T-helper 22 cell (primary cell): ENCODE data around the gene TAF4.
"Not testable (repeated sequence)": the region's sequence is repeated elsewhere in the genome, so short reads cannot be mapped to it uniquely, and the experiment has no call there.

Source experiments
- DNase-seq: peaks from one replicate; pipeline ENCODE4 v3.0.0-alpha.2; 2020; ENCODE audit warnings: low read depth

TAF4 gene

DNA sequence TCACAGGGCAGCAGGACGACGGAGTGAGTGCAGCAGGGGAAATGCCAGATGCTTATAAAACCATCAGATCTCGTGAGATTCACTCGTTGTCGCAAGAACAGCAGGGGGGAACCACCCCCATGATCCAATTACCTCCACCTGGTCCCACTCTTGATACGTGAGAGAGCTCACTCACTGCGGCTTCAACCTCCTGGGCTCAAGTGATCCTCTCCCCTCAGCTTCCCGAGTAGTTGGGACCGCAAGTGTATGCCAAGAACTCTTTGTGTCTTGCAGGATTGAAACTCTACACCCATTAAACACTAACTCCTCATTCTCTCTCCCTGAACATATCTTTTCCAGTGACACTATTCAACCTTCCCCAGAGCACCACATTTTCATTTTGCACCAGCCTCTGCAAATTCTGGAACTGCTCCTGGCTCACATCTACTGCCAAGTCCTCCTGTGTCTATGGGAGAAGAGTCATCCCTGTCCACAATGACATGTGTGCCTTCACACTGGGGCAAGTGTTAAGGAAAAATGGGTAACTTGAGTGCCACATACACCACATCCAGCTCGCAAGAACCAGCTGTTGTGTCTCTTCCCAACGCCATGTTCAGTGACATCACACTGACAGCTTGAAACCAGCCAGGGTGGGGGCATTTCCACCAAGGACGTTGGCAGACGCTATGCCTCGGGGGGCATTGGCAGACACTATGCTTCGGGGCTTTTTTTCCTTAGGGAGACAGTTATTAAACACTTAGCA is 14.7 kb upstream of the TAF4 start:
- DNase-seq: no peak

DNA sequence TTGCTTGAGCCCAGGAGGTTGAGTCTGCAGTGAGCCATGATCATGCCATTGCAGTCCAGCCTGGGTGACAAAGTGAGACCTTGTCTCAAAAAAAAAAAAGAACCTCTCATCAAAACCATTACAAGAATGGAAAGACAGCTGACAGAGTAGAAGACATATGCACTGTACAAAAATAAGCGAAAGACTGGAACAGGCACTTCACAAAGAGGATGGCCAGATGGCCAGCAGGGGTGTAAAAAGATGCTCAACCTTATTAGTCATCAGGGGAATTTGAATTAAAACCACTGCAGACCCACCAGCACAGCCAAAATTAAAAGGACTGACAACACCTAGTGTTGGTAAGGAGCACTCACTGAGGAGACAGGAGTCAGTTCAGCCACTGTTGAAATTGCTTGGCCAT is 13.5 kb upstream of the TAF4 start:
- DNase-seq: no peak

DNA sequence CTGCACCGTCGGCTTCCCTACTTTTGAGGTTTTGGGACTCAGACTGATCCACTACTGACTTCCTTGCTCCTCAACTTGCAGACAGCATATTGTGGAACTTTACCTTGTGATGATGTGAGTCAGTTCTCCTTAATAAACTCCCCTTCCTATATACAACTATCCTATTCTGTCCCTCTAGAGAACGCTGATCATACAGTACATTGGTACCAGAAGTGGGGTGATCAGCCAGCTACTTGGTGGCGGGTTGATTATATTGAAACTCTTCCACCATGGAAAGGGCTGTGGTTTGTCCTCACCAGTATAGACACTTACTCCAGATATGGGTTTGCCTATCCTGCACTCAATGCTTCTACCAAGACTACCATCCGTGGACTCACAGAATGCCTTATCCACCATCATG is 7.6 kb upstream of the TAF4 start:
- DNase-seq: no peak

DNA sequence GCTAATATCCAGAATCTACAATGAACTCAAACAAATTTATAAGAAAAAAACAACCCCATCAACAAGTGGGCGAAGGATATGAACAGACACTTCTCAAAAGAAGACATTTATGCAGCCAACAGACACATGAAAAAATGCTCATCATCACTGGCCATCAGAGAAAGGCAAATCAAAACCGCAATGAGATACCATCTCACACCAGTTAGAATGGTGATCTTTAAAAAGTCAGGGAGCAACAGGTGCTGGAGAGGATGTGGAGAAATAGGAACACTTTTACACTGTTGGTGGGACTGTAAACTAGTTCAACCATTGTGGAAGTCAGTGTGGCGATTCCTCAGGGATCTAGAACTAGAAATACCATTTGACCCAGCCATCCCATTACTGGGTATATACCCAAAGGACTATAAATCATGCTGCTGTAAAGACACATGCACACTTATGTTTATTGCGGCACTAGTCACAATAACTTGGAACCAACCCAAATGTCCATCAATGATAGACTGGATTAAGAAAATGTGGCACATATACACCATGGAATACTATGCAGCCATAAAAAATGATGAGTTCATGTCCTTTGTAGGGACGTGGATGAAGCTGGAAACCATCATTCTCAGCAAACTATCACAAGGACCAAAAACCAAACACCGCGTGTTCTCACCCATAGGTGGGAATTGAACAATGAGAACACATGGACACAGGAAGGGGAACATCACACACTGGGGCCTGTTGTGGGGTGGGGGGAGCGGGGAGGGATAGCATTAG is 6.2 kb upstream of the TAF4 start:
- not testable (repeated sequence) for DNase-seq

DNA sequence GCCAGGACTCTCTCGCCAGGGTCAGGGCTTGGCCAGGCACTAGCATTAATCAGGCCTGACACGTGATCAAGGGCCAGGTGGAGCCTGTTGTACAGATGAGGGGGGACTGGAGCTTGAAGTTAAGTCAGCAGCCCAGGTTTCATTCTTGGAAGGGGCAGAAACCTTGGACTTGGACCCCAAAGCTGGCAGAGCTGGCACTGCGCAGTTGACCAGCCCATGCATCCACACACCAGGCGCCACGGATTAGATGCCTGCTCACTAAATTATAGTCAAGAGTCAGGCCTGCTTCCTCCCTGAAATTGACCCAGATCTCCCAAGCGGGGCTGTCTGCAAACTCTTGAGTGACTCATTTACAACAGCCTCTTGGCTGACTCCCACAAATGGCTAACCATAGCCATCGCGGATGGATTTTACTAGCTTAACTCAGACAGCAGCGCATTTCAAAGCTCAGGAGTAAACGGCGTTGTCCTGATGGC is 4.1 kb upstream of the TAF4 start:
- no peak for DNase-seq

DNA sequence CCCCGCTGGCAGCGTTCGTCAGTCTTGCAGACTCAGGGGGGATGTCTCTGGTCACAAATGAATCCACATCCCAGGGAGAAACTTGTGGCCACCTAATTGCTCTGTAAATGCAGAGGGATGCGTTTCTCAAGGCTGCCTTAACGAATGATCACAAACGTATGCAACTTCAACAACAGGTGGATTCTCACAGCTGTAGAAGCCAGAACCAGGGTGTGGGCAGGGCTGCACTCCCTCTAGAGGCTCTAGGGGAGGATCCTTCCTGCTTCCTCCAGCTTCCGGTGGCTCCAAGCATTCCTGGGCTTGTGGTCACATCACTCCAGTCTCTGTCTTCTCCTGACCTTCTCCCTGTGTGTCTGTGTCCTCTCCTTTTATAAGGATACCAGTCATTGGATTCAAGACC is 3.3 kb upstream of the TAF4 start:
- no peak for DNase-seq

DNA sequence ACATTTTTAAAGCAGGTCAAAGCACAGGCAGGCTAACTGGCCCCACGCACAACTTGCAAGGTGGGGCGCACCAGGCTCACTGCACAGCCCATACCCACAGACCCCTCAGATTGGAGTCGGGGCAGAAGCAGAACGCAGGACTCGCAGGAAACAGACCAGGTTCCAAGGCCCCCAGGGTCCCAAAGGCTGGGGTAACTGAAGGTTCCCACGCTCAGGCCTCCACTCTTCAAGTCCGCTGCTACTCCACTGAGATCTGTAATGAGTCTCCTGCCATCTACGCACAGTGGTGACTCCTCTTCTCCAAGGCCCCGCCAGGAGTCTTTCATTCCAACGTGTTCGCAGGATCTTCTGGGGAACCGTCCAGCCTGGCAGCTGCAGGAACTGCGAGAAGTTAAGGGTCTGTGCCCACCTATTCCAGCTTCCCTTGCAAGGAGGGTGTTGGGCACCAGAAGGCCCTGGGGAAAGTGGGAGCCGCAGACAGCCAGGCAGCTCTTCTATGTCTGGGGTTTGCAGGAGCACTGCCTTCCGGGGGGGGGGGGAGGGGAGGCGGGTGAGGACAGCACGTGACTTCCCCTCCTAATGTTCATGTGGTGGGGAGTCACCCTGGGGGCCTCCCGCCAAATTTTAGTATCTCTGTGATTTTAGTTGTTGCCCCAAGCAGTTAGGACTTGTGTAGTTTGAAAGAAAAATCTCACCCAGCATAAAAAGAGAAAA is 2.0 kb upstream of the TAF4 start:
- DNase-seq: no peak

DNA sequence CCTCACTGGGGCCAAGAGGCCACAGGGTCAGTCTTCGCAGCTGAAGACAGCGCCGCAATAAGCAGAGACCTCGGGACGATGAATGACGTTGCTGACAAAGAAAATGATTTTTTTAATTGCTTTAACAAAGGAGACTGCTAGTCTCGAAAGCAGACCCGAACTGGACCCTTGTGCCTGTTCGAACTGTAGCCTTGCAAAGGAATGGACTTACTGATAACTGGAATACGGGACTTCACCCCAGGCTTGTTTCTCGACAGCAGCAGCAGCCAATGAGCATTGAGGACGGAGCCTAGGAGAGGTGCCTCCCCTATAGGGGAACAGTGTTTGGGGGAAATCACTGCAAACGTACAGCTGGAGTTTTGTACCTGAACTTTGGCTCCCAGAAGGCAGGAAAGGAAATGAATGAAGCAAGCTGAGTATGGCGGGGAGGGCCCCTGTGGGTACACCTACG is 1.3 kb upstream of the TAF4 start:
- DNase-seq: no peak

DNA sequence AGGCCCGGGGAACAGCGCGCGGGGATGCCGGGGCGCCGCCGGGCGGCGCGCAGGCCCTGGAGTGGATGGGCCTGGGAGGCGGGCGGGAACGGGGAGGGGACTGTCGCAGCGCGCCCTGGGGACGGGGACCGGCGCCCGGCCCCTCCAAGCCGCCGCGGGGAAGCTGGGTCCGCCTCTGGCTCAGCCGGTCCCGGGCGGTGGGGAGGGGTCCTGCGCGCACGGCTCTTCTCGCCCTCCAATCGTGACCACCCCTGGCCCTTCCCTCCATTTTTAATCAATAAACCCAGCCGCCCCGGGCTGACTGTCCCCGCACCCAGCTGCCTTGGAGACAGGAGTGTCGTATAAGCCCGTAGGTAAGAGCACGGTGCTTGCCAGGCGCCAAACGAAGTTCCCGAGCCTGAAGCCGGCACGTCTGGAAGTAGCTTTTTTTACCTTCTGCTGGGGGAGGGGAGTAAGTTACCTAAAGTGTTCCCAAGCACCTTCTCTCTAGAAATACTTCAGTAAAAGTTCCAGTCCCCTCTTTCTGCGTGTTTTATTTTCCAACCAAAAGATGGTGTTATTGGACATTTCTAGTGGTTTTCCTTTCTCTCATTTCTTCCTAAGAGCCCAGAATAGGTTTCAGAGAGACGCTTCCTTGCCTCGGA is 780 bp upstream of the TAF4 start:
- DNase-seq: no peak

DNA sequence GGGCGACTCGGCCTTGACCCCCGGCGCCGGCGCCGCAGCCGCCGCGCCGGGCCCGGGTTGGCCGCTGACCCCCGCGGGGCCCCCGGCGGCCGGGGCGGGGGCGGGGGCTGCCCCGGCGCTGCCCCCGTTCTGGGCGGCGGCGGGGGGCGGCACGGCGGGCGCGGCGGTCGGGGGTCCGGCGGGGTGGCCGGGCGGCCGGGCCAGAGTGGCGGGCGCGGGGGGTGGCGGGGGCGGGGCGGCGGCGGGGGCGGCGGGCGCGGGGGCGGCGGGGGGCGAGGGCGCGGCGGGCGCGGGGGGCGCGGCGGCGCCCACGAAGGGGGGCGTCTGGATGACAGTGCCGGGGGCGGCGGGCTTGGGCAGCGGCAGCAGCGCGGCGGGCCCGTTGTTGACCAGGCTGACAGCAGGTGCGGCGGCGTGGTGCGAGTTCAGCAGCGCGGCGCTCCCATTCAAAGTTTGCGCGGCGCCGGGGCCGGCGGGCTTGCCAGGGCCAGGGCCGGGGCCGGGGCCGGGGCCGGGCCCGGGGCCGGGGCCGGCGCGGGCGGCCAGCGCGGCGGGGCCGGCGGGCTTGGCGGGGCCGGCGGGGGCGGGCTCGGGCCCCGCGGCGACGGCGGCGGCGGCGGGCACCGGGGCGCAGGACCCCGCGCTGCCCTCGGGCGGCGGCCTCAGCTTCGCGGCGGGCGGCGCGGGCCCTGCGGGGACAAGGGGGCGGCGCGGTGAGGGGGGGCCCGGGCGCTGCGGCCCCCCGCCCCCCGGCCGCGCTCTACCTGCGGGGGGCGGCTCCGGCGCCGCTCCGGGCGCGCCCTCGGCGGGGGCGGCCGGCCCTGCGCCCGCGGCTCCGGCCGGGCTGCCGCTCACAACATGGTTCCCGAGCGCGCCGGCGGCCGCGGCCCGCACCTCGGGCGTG is 659 bp downstream of the TAF4 start:
- DNase-seq: no peak

DNA sequence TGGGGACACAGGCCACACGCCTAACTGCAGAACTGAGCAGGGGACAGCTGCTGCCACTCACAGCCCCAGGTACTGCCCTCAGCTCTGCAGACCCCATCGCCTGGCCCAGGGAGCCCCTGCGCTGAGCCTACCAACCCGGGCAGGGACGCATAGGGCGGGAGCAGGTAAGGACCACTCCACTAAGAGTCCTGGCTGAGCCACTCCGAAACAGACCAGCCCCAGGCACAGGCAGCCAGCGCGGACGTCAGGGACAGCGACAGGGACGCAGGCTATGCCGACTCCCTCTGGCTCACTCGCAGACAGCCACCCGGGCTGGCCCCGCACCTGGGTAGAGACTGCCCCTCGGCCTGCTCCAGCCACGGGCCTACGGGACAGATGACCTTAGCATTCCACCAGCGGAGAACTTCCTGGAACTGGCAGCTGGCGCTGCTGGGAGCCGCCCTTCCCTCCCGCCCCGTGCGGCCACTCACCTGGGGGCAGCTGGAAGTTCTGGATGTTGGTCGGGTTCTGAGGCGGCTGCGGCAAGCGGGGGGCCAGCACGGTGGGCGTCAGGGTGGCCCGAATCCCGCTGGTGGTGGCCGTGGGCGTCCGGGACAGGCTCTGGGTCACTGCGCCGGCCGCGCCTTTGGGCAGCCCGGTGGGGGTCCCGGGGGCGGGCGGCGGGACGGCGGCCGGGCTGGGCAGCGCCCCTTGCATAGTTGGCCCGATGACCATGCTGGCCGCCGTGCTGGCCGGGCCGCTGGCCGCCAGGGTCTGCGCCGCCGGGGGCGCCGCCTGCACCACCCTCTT is 1.5 kb downstream of the TAF4 start:
- DNase-seq: no peak

DNA sequence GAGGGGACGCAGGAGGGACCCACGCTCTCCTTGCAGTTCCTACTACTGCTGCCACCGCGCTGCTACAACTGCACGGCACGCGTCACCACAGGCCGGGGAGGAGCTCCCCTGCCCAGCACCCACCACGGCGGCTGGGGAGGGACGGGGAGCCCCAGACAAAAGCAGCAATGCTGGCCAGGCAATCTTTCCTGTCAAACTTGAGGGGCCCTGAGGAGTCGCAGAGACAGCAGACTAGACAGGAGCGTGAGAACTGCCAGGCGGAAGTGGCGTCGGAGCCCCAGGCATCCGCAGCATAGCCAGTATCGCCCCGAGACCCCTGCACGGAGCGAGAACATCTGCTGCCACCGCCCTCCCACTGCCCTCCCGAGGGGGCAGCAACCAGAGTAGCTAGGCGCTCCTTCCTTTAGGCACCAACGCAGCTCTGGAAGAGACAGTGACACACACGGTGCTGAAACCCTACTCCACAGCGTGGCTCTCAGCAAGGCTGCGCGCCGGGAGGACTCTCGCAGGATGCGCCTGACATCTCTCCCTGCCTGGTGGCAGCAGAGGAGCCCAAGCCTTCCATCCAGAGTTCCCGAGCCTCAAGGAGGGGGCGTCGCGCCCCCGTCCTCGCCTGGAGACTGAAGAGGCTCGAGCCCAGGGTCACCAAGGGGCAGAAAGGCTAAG is 2.2 kb downstream of the TAF4 start:
- DNase-seq: no peak

DNA sequence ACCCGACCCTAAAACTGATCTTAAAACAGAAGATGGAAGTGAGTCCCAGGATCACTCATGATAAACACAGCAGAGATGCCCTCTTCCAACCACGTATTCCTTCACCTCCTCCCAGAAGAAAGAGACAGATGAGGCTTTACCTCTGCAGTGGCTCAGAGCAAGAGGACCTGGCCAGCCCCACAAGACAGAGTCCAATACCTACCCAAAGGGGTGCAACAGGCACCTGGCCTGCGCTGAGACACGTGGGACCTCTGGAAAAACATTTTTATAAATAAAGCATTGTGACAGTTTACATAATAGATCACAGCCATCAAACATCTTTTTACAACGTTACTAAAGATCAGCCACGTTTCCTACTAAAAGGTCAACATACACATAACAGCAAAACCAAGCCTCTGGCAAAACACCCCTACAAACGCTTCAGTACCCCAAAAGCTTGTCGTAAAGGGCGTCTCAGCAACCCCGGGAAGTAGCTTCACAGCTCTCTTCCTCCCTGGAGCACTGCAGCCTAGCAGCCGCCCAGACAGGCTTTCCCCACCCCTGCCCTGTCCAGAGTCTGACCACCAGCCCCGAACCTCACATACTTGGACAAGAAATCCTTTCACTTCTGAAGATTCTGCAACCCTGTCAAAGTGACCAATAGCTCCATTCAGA is 2.9 kb downstream of the TAF4 start:
- DNase-seq: no peak

DNA sequence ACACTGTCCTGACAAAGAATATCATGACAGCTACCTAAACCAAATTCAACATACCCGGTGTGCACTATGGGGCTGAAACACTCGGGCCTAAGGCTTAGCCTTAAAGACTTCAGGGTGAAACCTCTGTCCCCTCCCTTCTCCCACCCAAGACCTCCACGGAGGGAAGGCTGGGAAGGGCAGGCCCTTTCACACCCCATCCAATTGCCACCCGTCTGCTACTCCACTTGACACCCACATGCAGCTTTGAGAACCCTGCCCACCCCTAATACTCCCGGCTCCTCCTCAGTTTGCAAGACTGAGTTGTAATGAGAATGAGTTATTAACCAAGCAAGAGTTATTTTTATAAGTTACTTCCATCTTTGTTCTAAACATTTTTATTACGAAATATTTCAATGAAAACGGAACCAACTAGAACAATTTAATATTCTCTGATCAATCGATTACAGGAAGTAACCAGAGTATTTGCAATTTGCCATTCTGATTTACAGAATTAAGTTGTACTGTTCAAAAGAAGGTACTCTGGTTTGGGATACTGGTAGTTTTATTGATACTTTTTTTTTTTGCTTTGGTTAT is 3.7 kb downstream of the TAF4 start:
- DNase-seq: no peak

DNA sequence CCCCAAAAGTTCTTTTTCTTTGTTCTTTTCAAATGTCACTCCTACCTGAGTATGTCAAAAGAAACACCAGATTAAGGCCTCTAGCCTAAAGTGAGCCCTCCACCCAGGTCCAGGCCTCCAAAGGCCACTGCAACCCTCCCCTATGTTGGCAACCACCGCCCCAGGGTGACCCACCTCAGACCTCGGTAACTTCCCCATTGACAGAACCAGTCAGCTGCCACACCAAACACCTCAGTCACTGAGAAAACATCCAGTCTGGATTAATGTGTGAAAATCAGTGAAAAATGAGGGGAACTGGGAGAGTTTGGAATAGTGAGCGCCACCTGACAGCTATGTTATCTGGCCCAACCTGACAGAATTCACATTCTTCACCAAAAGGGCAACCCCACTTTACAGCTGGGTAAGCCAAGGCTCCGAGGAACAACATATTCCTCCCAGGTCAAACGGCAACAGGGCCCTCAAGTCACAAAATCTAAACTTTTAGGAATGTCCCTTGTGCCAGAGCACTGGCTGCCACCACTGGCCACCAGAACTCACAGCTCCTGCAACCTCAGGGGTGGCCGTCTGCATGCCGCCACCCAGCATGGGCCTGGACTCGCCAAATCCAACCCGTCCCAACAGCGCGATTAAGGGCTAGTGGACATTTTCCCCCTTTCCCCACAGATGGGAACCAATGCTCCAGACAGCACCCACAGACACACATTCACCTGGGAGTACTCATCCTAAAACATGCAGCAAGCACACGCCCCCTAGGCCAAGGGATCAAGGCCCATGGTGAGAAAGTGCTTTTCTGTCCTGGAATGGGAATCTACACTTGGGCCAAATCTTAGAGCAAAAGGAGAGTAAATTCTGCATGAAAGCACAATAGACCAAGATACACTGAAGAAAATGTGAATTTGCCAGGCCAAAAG is 4.8 kb downstream of the TAF4 start:
- no peak for DNase-seq

DNA sequence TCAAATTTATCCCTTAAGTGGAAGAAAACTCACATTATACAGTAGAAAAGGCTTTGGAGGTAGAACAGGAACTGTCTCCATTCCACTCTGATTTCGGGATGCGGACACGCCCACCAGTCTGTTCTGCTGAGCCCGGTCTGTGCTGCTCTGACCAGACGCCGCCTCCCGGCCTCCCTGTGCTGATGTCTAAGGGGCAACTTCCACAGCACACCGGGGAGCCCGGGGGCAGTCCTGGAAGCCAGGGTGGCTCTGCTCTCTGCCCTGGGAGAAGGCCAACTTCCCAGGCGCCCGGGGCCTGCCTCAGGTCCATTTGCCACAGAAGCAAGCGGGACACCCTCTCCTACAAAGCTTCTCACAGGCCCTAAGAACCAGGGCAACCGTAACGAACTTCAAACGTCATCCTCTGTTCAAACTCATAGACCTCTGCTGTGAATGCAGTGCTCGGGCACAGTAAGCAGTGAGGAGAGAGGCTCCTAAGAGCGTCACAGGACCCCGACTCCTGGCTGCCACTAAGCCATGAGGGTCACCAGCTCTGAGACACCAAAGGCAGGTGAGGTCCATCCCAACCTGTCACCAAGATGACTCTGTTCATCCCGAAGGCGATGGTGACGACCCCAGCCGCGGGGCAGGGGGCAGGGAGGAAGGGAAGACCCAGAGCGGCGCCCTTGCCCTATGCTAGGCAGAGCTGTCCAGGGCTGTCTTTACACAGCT is 5.6 kb downstream of the TAF4 start:
- no peak for DNase-seq

DNA sequence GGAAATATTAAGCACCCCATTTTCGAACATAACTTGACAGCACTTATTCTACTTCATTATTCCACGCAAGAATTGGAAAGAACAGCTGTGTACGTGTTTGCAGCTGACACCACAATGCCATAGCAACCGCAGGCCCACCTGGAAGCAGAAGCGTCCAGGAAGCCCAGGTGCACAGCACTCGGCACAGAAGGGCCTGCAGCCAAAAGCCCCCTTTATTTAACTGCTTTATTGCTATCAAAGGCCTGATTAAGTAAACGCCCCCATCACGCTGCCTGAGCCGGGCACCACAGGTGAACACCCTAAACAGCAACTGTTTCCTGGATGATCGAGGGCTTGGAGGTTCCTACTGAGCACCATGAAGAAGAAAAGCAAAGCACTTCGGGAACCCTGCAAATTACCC is 6.3 kb downstream of the TAF4 start:
- DNase-seq: no peak
